GM18507 (cell line): ENCODE results near the gene STUB1.

Experiments
- DNase-seq: peaks from one replicate; pipeline ENCODE4 v3.0.0; 2011; ENCODE audit warnings: low read depth; ENCODE audit not compliant: insufficient read length; ENCODE audit errors: extremely low spot score
- FAIRE-seq: peaks from 2 replicates; lab custom pipeline; 2011; peaks lifted over from hg19 to GRCh38; lab: Jason Lieb, UNC

STUB1 gene

DNA sequence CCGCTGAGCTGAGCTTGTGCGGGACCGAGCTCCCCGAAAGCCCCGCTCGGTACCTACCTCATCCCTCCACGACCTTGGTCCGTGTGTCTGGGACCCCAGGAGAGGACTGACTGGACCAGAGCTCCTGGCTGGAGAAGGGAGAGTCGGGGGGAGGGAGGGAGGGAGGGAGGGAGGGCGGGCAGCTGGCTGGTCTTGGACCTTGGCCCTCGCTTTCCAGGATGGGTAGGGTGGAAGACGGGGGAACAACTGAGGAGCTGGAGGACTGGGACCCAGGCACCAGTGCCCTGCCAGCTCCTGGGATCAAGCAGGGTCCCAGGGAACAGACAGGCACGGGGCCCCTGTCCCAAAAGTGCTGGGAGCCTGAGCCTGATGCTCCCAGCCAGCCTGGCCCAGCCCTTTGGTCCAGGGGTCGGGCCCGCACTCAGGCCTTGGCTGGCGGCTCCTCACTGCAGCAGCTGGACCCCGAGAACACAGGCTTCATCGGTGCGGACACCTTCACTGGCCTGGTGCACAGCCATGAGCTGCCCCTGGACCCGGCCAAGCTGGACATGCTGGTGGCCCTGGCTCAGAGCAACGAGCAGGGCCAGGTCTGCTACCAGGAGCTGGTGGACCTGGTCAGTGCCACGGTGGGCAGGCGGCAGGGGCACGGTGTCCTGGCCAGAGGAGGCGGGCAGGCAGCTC lies 4.2 kb upstream of the STUB1 start:
- DNase-seq, result no peak
- no peak for FAIRE-seq

GRCh38 chr16:676565-676902 lies 3.7 kb upstream of the STUB1 start:
- FAIRE-seq (no peak), DNase-seq (no peak)

DNA sequence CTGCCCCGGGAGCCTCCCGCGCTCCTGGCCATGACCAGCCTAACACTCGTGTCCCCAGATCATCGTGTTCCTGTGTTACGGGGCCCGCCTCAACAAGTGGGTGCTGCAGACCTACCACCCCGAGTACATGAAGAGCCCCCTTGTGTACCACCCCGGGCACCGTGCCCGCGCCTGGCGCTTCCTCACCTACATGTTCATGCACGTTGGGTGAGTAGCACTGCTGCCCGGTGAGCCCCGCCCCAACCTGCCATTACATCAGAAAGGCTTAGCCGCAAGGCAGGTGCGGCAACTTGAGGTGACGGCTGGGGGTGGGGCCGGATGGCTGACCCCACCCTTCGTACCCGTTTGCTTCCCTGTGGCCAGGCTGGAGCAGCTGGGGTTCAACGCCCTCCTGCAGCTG lies 3.3 kb upstream of the STUB1 start:
- DNase-seq (no peak), FAIRE-seq (no peak)

GRCh38 chr16:677316-678190 lies 2.7 kb upstream of the STUB1 start:
- DNase-seq (no peak), FAIRE-seq (no peak)

- no peak for DNase-seq
- no peak for FAIRE-seq
Measured at GRCh38 chr16:678209-678857, 1.9 kb upstream of the STUB1 start.

DNA sequence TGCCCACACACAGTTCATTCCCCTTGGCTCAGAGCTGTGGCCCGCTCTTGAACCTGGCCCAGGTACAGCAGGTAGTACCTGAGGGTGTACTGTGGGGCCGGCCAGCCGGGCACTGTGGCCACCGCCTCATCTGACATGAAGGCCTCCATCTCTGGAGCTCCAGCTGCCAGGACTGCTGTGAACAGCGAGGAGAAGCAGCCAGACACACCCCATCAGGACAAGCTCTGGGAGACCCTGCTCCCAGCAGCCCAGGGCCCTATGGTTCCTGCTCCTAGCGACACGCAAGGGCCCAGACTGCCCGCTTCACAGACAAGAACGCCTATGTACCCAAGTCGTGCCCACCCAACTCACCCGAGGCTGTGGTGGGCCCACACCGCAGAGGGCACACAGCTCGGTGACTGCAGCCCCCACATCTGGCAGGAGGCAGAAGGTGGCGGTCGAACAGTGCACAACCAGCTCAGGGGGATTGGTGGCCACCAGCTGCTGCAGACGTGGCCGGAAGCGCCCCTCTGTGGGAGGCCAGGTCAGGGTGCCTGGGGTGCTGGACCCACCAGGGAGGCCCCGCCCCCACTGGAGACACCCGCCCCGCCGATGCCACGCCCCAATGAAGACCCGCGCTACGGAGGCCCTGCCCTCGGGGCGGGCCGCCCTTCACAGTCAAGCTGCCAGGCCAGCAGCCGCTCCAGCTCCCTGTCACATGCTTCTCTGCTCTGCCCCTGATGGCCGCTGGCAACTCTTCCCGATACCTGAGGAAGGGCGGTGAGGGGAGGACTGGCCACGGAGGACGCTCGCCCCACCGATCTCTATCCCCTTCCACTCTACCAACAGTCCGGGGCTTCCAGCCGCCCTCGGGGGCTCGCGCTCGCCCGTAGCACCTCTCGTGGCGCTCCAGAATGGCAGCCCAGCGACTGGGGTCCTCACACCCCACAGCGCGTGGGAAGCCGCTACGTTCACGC lies 1.1 kb upstream of the STUB1 start:
- DNase-seq (no peak), FAIRE-seq (no peak)

DNA sequence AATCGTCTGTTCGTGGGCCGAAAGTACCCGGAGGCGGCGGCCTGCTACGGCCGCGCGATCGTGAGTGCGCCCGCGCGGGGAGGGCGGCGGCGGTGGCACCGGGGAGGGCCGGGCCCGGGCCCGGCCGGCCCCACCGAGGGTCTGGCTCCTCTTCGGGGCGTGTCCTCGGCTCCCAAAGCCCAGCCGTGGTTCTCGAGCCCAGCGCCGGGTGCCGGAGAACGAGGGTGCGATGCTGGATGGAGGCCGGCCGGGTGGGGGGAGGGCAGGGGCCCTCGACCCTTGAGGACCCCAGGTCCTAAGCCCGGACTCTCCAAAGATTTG lies 375 bp downstream of the STUB1 start:
- no peak for FAIRE-seq
- DNase-seq, result no peak

DNA sequence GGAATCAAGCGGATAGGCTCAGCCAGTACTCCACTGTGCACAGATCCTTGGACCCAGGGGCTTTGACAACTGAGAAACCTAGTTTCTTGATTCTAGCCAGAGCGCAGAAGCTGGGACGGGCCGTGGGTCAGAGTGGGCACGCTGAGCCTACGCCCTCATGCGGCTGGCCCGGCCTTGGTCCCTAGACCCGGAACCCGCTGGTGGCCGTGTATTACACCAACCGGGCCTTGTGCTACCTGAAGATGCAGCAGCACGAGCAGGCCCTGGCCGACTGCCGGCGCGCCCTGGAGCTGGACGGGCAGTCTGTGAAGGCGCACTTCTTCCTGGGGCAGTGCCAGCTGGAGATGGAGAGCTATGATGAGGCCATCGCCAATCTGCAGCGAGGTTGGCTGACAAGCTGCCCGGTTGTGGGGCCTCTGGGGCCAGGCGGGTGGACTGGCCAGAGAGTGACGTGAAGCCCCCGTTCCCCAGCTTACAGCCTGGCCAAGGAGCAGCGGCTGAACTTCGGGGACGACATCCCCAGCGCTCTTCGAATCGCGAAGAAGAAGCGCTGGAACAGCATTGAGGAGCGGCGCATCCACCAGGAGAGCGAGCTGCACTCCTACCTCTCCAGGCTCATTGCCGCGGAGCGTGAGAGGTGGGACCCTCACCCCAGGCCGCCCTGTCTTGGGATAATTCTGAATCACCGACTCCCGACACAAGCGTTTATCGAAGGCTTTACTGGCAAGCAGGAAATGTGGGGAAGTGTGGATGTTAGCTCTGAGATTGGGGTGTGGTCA lies 946 bp downstream of the STUB1 start:
- no peak for DNase-seq
- peak; percentile 54 for FAIRE-seq

- DNase-seq (no peak), FAIRE-seq (no peak)
Measured at GRCh38 chr16:681746-682427, 1.7 kb downstream of the STUB1 start.

DNA sequence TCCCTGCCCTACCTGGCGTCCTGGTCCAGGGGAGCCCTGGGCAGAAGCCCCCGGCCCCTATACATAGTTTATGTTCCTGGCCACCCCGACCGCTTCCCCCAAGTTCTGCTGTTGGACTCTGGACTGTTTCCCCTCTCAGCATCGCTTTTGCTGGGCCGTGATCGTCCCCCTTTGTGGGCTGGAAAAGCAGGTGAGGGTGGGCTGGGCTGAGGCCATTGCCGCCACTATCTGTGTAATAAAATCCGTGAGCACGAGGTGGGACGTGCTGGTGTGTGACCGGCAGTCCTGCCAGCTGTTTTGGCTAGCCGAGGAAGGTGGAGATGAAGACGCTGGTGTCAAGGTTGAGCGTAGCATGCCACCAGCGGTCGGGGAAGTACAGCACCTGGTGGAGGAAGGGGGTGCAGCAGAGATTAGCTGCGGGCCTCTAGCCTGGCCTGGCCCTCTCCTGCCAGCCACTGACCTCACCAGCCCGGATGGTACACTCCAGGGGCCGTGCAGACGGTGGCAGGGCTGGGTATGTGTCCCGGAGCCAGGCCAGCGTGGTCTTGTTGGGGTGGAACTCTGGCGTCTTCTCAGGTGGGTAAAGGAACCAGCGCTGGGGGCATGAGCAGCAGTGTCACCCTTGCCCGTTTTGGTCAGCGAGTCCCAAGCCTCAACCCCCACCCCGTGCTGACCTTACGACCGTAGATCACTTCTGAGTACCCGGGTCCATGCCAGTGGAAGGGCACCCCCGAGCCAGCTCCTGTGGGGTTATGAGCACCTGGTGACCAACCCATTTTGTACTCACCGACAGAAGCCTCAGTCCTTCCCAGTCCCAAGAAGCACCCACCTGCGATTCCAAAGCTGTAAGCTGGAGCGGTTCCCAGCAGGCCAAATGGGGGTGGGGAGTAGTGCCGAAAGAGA lies 2.5 kb downstream of the STUB1 start:
- FAIRE-seq, result no peak
- DNase-seq, result no peak

- FAIRE-seq, result no peak
- DNase-seq, result no peak
Measured at GRCh38 chr16:683396-684070, 3.3 kb downstream of the STUB1 start.

- DNase-seq (peak; percentile 93), FAIRE-seq (peak; percentile 98)
Measured at GRCh38 chr16:684071-684794, 4.0 kb downstream of the STUB1 start, which contains the start of gene JMJD8. Gene JMJD8, minus strand, starts transcription at chr16:684334. Its CDS starts 15 bp downstream, at chr16:684319.

DNA sequence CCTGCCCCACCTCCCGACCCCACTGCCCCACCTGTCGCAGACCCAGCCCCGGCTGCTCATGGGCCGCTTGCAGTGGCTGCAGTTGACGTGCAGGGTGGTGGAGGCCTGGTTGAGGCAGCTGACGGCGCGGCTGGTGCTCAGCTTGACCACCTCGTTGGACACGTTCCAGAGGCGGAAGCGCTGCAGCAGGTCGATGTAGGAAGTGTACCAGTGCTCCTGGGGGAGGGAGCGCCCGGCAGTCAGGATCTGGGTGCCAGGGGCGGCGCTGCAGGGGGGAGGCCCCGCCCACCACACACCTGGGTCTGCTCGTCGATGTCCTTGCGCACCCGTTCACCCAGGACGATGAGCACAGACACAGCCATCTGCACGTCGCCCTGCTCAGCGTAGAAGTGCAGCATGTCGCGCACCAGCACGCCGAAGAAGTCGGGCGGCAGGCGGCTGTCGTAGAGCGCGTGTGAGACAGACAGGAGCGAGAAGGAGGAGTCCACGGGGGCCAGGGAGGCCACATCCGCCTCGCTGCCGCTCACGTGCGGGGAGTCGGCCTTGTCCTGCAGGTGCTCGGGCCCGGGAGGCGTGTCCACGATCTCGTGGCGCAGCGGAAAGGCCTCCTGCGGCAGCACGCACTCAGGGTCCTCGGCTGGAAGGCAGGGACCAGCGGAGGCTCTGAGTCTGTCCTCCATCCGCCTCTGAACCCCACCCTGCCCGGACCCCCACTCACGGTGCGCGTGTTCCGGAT lies 4.9 kb downstream of the STUB1 start:
- FAIRE-seq (no peak), DNase-seq (no peak)

DNA sequence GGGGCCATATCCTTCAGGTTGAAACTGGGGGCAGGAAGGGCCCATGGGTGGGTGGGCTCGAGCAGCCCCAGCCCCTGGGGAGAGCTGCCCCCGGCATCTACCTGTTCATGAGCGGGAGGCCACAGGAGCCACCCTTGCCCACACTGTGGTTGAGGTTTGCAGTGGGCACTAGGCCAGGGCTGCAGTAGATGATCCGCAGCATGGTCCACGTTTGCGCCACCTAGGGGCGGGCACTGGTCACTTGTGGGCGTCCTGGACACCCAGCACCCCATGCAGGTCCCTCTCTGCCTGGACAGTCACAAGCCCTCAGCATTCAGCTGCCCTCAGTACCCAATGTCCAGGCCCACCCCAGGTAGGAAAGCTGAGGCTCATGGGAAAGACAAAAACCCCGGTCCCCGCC lies 5.8 kb downstream of the STUB1 start:
- no peak for FAIRE-seq
- no peak for DNase-seq

DNA sequence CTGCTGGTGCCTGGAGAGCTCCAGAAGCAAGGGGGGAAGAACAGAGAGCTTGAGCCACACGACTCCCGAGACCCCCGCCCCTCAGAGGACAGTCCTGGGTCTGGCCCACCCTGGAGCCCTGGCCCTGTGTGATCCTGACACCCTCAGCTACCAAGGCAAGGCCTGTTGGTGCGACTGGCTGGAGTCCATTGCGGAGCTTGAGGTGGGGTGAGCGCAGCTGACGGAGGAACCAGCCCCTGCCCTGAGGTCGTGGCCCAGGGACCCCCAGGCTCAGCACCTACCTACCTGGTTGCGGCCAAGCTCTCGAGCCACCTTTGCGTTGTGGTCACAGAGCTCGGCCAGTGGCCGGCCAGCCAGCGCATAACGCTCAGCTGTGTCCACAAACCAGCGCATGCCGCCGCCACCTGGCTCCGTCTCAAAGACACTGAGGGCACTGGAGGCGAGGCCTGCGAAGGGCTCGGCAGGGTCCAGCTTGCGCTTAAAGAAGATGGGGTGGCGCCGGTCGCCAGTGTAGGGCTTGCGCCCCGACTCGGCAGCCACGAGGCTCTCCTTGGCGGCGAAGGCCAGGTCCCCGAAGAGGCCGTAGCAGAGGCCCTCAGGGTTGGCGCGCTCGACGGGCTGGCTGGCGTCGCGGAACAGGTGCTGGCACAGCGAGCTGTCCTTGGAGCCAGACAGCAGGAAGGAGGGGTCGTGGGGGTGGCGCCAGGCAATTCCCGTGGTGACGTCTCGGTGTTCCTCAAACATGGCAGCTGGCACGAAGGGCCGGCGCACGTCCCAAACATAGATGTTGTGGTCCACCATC lies 6.5 kb downstream of the STUB1 start:
- DNase-seq, result no peak
- FAIRE-seq, result no peak
